PC-9 (cell line): Measurements from ENCODE around the gene MAN1A2.

Experiments used
- CTCF ChIP-seq: fragments of 200-600 bp; sonication (generic); conservative IDR thresholded peaks from 2 replicates; pipeline ENCODE4 v1.6.1; 2017; ENCODE audit warnings: mixed run types, antibody characterized with exemption, mild to moderate bottlenecking, moderate library complexity
- EZH2 ChIP-seq: fragments of 200-600 bp; sonication (generic); IDR thresholded peaks from 2 replicates; pipeline ENCODE4 v1.8.0; 2017; ENCODE audit warnings: antibody characterized with exemption, low read depth

- no peak for TF ChIP-seq CTCF
- TF ChIP-seq EZH2, result no peak
Observed at GRCh38 chr1:117452216-117452615, 85.0 kb downstream of the MAN1A2 start.
